SIG-M5 (cell line): ENCODE measurements around the gene USP8.

Experiments used
- DNase-seq: peaks from one replicate; lab custom pipeline; 2025; lab: John Stamatoyannopoulos, UW

The USP8 gene

GRCh38 chr15:50543556-50543955, 119.4 kb downstream of the USP8 start:
- no peak for DNase-seq

GRCh38 chr15:50544368-50544767, 120.2 kb downstream of the USP8 start:
- no peak for DNase-seq

GRCh38 chr15:50546566-50546965, 122.4 kb downstream of the USP8 start, which contains the start of gene USP50:
TSS of gene USP50 (minus strand) at chr15:50546666. CDS start at chr15:50546525, 141 bp downstream.
- no peak for DNase-seq

- DNase-seq = no peak
These were observed 125.1 kb downstream of the USP8 start for GRCh38 chr15:50549326-50549725.

- no peak for DNase-seq
These were observed 128.0 kb downstream of the USP8 start for GRCh38 chr15:50552238-50552637.

- DNase-seq = no peak
These were observed 132.6 kb downstream of the USP8 start for GRCh38 chr15:50556642-50557371.

GRCh38 chr15:50558012-50558411, 133.8 kb downstream of the USP8 start:
- no peak for DNase-seq

GRCh38 chr15:50562735-50563640, 138.8 kb downstream of the USP8 start:
- no peak for DNase-seq

- no peak for DNase-seq
These were observed 139.6 kb downstream of the USP8 start for GRCh38 chr15:50563756-50564155.
